Measurements from ENCODE around the gene NTHL1. TPM values are rescaled to one million over a fixed set of nuclear protein-coding genes. Genes with fewer than 3 reads are reported as not detected.

The NTHL1 gene
- total RNA-seq, 2 experiments from 2014 or later, result 30.6 to 32.0 TPM

DNA sequence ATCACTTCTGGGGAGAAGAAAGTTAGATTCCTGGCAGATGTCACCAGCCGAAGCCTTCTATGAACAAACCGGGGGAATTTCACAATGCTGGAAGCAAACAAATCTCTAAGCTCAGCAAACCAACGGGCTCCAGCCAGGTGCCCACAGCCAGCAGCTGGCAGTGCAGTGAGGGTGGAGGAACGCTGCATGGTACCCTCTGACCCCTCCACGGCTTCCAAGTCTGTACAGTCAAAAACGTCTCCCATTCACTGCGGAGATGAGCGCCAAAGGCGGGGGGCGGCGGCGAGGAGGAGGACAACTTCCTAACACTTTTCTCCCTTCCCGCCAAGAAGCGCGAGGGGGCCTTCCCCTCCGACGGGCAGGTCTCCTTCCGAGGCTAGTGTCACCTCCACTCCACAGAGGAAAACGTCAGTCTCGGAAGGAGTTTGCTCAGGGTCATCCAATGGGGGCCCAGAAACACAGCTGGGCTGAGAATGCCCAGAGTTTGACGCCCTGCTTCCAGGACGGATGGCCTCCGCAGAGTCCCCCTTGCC, 38.9 kb downstream of the NTHL1 start:
- H3K36me3 Mint-ChIP-seq, result peaks cover 34% of the 10 kb centered on the region
- no peaks in the 10 kb centered on the region for H3K27me3 Mint-ChIP-seq
- peaks cover 26% of the 10 kb centered on the region for H3K4me1 Mint-ChIP-seq
- H3K27ac Mint-ChIP-seq, result peak overlapping the region; percentile 86
- H3K4me3 Mint-ChIP-seq, result peak overlapping the region; percentile 88
- peak; percentile 67 for DNase-seq
- no peaks in the 10 kb centered on the region for H3K9me3 Mint-ChIP-seq

DNA sequence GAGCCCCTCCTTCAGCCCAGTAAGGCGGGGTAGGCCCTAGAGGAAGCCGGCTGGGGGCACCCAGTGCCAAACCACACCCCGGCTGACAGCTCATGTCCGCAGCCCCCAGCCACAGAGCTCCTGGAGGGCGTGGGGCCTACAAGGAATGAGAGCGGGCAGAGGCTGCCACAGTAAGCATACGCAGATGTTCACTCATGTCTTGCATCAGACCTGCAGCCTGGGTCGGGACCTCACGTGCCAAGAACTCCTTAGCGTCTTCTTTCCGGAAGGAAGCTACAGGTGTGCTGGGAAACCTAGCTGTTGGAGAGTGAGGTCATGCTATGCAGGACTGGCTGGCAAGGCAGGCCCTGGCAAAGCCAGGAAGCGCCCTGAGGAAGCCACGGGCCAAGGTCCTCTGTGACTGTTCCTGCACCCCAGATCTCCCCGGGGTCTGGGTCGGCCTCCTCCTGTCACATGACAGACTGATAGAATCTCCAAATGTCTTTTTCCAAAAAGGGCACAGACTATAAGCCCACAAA, 39.6 kb downstream of the NTHL1 start:
- H3K4me1 Mint-ChIP-seq, result peaks cover 26% of the 10 kb centered on the region
- no peaks in the 10 kb centered on the region for H3K27me3 Mint-ChIP-seq
- H3K4me3 Mint-ChIP-seq, result peak overlapping the region; percentile 88

DNA sequence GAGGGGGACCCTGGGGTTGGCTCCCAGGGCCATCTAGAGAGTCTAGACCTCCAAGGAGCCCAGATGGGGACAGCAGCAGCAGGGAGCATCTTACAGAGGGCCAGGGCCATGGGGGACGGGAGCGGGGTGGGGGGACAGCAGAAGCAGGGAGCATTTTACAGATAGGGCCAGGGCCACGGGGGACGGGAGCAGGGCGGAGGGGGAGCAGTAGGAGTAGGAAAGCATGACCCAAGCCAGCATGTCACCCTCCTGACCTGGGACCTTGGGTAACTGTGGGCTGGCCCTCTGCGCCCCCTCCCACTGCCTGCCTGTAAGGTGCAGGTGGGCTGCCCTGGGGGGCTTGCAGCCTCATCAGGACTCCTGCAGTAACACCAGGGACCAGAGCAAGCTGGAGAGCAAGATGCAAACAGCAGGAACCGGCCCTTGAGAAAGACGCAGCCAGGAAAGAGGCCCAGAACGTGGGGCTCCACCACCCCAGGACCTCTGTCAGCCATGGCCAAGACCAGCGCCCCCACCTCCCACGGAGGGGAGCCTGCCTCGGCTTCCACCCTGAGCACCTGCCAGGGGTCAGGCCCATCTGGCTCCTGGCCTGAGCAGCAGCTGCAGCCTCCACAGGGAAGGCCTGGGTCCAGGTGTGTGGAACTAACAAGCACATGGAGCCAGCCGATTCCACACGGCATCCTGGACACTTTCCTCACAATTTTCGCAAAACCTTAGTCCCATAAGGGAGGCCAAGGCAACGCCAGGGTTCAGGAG, 40.4 kb downstream of the NTHL1 start:
- Mint-ChIP-seq H3K27me3 (no peaks in the 10 kb centered on the region), H3K9me3 (no peaks in the 10 kb centered on the region), H3K4me3 (peak overlapping the region; percentile 88), H3K36me3 (peaks cover 38% of the 10 kb centered on the region), H3K4me1 (peaks cover 26% of the 10 kb centered on the region), H3K27ac (peak overlapping the region; percentile 86)
- no peak for DNase-seq

More for the DNA sequence above, 39.6 kb downstream of the NTHL1 start:
- H3K27ac Mint-ChIP-seq, result peak overlapping the region; percentile 86
- peaks cover 34% of the 10 kb centered on the region for H3K36me3 Mint-ChIP-seq
- H3K9me3 Mint-ChIP-seq, result no peaks in the 10 kb centered on the region
- no peak for DNase-seq

DNA sequence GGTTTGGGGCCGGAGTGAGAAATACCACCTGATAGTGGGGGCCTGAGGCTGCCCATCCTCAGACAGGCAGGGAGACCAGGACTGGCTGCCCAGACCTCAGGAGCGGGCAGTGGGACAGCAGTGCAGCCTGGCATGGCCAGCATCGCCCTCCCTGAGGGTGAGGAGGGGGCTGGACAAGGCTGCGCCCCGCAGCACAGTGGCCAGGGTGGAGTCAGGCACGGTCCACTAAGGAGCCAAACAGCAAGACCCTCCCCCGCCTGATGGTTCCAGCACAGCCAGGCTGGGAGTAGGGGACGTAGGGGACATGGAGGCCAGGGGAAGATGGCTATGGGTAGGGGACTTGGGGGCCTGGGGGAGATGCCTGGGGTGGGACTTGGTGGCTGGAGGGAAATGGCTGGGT, 41.3 kb downstream of the NTHL1 start:
- Mint-ChIP-seq H3K27me3 (no peaks in the 10 kb centered on the region), H3K9me3 (no peaks in the 10 kb centered on the region), H3K4me3 (peak overlapping the region; percentile 62), H3K27ac (peak overlapping the region; percentile 86), H3K4me1 (peaks cover 26% of the 10 kb centered on the region), H3K36me3 (peaks cover 39% of the 10 kb centered on the region)
- DNase-seq, result no peak

- H3K4me3 Mint-ChIP-seq, result no peak overlapping the region
- no peak for DNase-seq
- no peaks in the 10 kb centered on the region for H3K27me3 Mint-ChIP-seq
- no peak overlapping the region for H3K27ac Mint-ChIP-seq
- H3K36me3 Mint-ChIP-seq, result peaks cover 43% of the 10 kb centered on the region
- H3K9me3 Mint-ChIP-seq, result no peaks in the 10 kb centered on the region
- H3K4me1 Mint-ChIP-seq, result peaks cover 26% of the 10 kb centered on the region
Measured at GRCh38 chr16:2005646-2006045, 42.0 kb downstream of the NTHL1 start.

GRCh38 chr16:2004795-2005517, 42.7 kb downstream of the NTHL1 start:
- Mint-ChIP-seq H3K36me3 (peaks cover 38% of the 10 kb centered on the region), H3K27me3 (no peaks in the 10 kb centered on the region), H3K27ac (peak overlapping the region; percentile 45), H3K4me3 (no peak overlapping the region), H3K4me1 (peaks cover 23% of the 10 kb centered on the region), H3K9me3 (no peaks in the 10 kb centered on the region)
- DNase-seq, result no peak

DNA sequence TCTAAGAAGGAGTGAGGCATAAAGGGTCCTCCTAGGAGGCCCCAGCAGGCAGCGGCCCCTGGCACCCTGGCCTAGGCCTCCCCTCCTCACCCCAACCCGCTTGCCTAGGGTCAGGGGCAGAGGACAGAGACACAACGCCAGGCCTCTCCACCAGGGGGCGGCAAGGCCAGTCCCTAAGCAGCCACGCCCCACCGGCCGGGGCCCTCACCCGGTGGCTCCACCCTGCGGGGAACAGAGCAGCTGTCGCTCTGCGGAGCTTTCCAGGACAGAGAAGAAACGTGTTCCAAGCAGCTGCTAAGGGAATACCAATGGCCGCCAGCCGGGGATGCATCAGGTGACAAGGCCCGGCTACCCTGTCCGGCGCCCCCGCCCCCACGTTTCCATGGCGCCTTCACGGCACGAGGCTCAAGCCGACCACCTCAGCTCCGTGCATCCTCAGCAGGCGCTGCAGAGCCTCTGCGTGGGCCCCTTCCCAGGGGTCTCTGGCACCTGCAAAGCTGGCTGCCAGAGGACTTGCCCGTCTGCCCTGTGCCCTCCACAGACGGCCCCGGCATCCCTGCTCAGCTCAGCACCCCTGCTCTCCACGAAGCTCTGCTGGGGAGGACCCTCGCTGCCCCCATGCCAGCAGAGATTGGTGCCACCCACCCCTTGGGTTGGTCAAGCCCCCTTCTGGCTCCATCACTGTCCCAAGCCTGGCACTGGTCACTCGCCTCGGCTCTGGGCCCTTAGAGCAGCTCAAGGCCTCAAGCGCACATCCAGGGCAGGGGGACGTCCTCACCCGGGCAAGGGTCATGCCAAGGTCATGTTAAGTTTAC, 43.6 kb downstream of the NTHL1 start:
- no peak overlapping the region for H3K4me3 Mint-ChIP-seq
- no peak overlapping the region for H3K27ac Mint-ChIP-seq
- H3K27me3 Mint-ChIP-seq, result no peaks in the 10 kb centered on the region
- no peaks in the 10 kb centered on the region for H3K9me3 Mint-ChIP-seq
- DNase-seq, result peak; percentile 92
- peaks cover 23% of the 10 kb centered on the region for H3K4me1 Mint-ChIP-seq
- peaks cover 38% of the 10 kb centered on the region for H3K36me3 Mint-ChIP-seq

DNA sequence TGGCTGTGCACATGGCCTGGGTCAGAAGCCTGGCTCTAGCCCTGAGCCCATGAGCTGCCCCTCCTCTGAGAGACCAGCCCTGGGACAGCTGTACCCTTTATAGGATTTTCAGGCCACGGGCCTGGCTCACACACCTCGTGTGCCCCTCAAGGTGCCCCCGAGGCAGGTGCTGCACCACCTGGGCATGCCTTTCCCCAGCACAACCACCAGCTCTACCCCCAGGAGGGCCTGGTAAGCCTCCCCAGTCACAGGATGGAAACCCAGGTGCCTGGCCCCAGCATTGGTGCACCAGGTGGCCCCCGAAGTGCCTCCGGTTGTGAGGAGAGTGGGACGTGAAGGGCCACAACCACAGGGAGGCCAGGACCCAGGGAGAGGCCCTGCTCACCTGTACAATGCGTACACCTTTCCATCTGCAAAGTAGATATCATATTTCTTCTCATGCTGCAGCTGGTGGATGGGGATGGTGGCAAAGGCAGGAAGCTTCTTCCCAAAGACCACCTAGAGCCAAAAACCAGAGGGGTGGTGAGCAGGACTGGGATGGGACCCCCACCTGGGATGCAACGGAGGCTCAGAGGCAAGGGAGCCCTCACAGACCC, 44.3 kb downstream of the NTHL1 start:
- H3K27me3 Mint-ChIP-seq, result no peaks in the 10 kb centered on the region
- H3K27ac Mint-ChIP-seq, result no peak overlapping the region
- H3K4me3 Mint-ChIP-seq, result no peak overlapping the region
- no peak for DNase-seq
- H3K4me1 Mint-ChIP-seq, result peaks cover 17% of the 10 kb centered on the region
- H3K36me3 Mint-ChIP-seq, result peaks cover 33% of the 10 kb centered on the region
- H3K9me3 Mint-ChIP-seq, result no peaks in the 10 kb centered on the region

GRCh38 chr16:2002406-2003230, 45.0 kb downstream of the NTHL1 start:
- Mint-ChIP-seq H3K4me1 (peaks cover 12% of the 10 kb centered on the region), H3K4me3 (no peak overlapping the region), H3K36me3 (peaks cover 27% of the 10 kb centered on the region), H3K9me3 (no peaks in the 10 kb centered on the region), H3K27me3 (no peaks in the 10 kb centered on the region), H3K27ac (no peak overlapping the region)
- DNase-seq, result no peak

GRCh38 chr16:2001456-2002355, 45.9 kb downstream of the NTHL1 start:
- no peaks in the 10 kb centered on the region for H3K27me3 Mint-ChIP-seq
- H3K4me1 Mint-ChIP-seq, result peaks cover 11% of the 10 kb centered on the region
- no peak overlapping the region for H3K27ac Mint-ChIP-seq
- H3K9me3 Mint-ChIP-seq, result no peaks in the 10 kb centered on the region
- DNase-seq, result no peak
- H3K4me3 Mint-ChIP-seq, result no peak overlapping the region
- H3K36me3 Mint-ChIP-seq, result peaks cover 25% of the 10 kb centered on the region

DNA sequence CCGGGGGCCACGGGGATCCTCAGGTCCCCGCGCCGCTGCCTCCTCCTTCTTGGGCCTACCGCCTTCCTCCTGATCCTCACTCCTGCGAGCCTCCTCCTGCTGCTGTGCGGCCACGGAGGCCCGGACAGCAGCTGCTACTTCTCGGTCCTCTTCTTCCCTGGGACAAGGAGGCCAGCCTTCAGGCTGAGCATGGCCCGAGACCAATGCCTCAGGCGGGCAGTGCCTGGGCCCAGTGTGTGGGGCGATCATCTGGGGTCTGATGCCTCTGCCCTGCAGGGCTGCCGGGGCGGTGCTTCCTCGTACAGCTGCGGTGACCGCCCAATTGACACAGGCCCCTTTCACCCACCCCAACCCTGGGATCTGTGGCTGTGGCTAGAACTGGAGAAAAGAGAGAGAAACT, 46.6 kb downstream of the NTHL1 start:
- Mint-ChIP-seq H3K9me3 (no peaks in the 10 kb centered on the region), H3K27me3 (no peaks in the 10 kb centered on the region), H3K4me1 (peaks cover 12% of the 10 kb centered on the region), H3K36me3 (peaks cover 22% of the 10 kb centered on the region), H3K4me3 (no peak overlapping the region), H3K27ac (no peak overlapping the region)
- no peak for DNase-seq

- Mint-ChIP-seq H3K27ac (no peak overlapping the region), H3K27me3 (no peaks in the 10 kb centered on the region), H3K4me1 (peaks cover 11% of the 10 kb centered on the region), H3K4me3 (no peak overlapping the region), H3K9me3 (no peaks in the 10 kb centered on the region), H3K36me3 (peaks cover 21% of the 10 kb centered on the region)
- DNase-seq, result no peak
Measured at GRCh38 chr16:1999866-2000514, 47.6 kb downstream of the NTHL1 start.
